ENCODE results near the gene RCOR3.

RCOR3 gene

GRCh38 chr1:211332830-211333229 lies 73.7 kb downstream of the RCOR3 start:
- Histone ChIP-seq H3K27ac (no peak overlapping the region), H3K36me3 (peaks cover 0 to 8% (median 0%) of the 10 kb centered on the region in 11 experiments; a peak in 1 of 22 replicates), H3K4me3 (no peak overlapping the region), H3K27me3 (no peaks in the 10 kb centered on the region), H3K4me2 (peak overlapping the region in 6 of 11 experiments; percentile 9 to 51 (median 34); a peak in 4 of 22 replicates), H3K9me3 (replicated peaks in 1 of 11) (no peaks in the 10 kb centered on the region), H3K4me1 (peaks cover 39 to 84% (median 67%) of the 10 kb centered on the region in 10 experiments), H4K20me1 (peaks cover 4 to 94% (median 37%) of the 10 kb centered on the region in 11 experiments; a peak in 17 of 22 replicates), H3K9ac (no peak overlapping the region)
- TF ChIP-seq Cebpa-rat (IDR thresholded peaks at IDR 0.05): no peak

GRCh38 chr1:211333906-211334305 lies 74.7 kb downstream of the RCOR3 start:
- H3K27me3 ChIP-seq: no peaks in the 10 kb centered on the region
- H4K20me1 ChIP-seq: peaks cover 7 to 94% (median 27%) of the 10 kb centered on the region in 11 experiments; a peak in 16 of 22 replicates
- H3K4me2 ChIP-seq: no peak overlapping the region
- no peak overlapping the region for H3K27ac ChIP-seq
- no peak overlapping the region for H3K9ac ChIP-seq
- H3K4me1 ChIP-seq: peaks cover 32 to 75% (median 56%) of the 10 kb centered on the region in 10 experiments
- no peak overlapping the region for H3K4me3 ChIP-seq
- H3K9me3 ChIP-seq (replicated peaks in 1 of 11): no peaks in the 10 kb centered on the region
- H3K36me3 ChIP-seq: peaks cover 0 to 13% (median 0%) of the 10 kb centered on the region in 11 experiments; a peak in 4 of 22 replicates
- TF ChIP-seq Cebpa-rat (IDR thresholded peaks at IDR 0.05): no peak

- Histone ChIP-seq H3K4me2 (peak overlapping the region; percentile 38 to 87 (median 82); a peak in 20 of 22 replicates), H3K9me3 (replicated peaks in 1 of 11) (no peaks in the 10 kb centered on the region), H3K4me1 (peaks cover 32 to 71% (median 52%) of the 10 kb centered on the region in 10 experiments), H4K20me1 (peaks cover 6 to 92% (median 22%) of the 10 kb centered on the region in 11 experiments; a peak in 16 of 22 replicates), H3K4me3 (no peak overlapping the region), H3K9ac (no peak overlapping the region), H3K36me3 (peaks cover 0 to 23% (median 0%) of the 10 kb centered on the region in 11 experiments; a peak in 6 of 22 replicates), H3K27me3 (no peaks in the 10 kb centered on the region), H3K27ac (no peak overlapping the region)
- no peak for TF ChIP-seq Cebpa-rat (IDR thresholded peaks at IDR 0.05)
These were observed 75.8 kb downstream of the RCOR3 start for GRCh38 chr1:211334986-211335385.

- peaks cover 33 to 65% (median 48%) of the 10 kb centered on the region in 10 experiments for H3K4me1 ChIP-seq
- TF ChIP-seq Cebpa-rat (IDR thresholded peaks at IDR 0.05): no peak
- no peaks in the 10 kb centered on the region for H3K9me3 ChIP-seq (replicated peaks in 1 of 11)
- no peaks in the 10 kb centered on the region for H3K27me3 ChIP-seq
- H3K4me2 ChIP-seq: peak overlapping the region; percentile 38 to 87 (median 82)
- H3K9ac ChIP-seq: peak overlapping the region in 4 of 11 experiments; percentile 0 to 36 (median 6); a peak in 3 of 22 replicates
- H3K36me3 ChIP-seq: peaks cover 0 to 23% (median 0%) of the 10 kb centered on the region in 11 experiments; a peak in 6 of 22 replicates
- peak overlapping the region in 3 of 11 experiments; percentile 16 to 32 (median 25); a peak in 3 of 22 replicates for H3K27ac ChIP-seq
- H3K4me3 ChIP-seq: no peak overlapping the region
- peaks cover 0 to 86% (median 21%) of the 10 kb centered on the region in 11 experiments; a peak in 15 of 22 replicates for H4K20me1 ChIP-seq
These were observed 76.5 kb downstream of the RCOR3 start for GRCh38 chr1:211335522-211336157.

- Histone ChIP-seq H3K4me1 (peaks cover 38 to 63% (median 51%) of the 10 kb centered on the region in 10 experiments), H3K4me3 (no peak overlapping the region), H3K36me3 (peaks cover 0 to 23% (median 0%) of the 10 kb centered on the region in 11 experiments; a peak in 6 of 22 replicates), H3K9ac (peak overlapping the region in 4 of 11 experiments; percentile 0 to 36 (median 6); a peak in 2 of 22 replicates), H4K20me1 (peaks cover 0 to 81% (median 20%) of the 10 kb centered on the region in 11 experiments; a peak in 15 of 22 replicates), H3K27me3 (no peaks in the 10 kb centered on the region), H3K9me3 (replicated peaks in 1 of 11) (no peaks in the 10 kb centered on the region), H3K27ac (peak overlapping the region in 3 of 11 experiments; percentile 16 to 32 (median 25); a peak in 3 of 22 replicates), H3K4me2 (peak overlapping the region; percentile 38 to 87 (median 82))
- TF ChIP-seq Cebpa-rat (IDR thresholded peaks at IDR 0.05): no peak
These were observed 77.0 kb downstream of the RCOR3 start for GRCh38 chr1:211336161-211336560.

- H3K4me2 ChIP-seq: peak overlapping the region in 4 of 11 experiments; percentile 80 to 87 (median 82); a peak in 5 of 22 replicates
- H3K27ac ChIP-seq: no peak overlapping the region; a peak in 1 of 22 replicates
- peaks cover 0 to 75% (median 20%) of the 10 kb centered on the region in 11 experiments; a peak in 15 of 22 replicates for H4K20me1 ChIP-seq
- no peaks in the 10 kb centered on the region for H3K27me3 ChIP-seq
- TF ChIP-seq Cebpa-rat (IDR thresholded peaks at IDR 0.05): no peak
- H3K4me1 ChIP-seq: peaks cover 37 to 57% (median 47%) of the 10 kb centered on the region in 10 experiments
- H3K4me3 ChIP-seq: no peak overlapping the region
- peaks cover 0 to 23% (median 0%) of the 10 kb centered on the region in 11 experiments; a peak in 6 of 22 replicates for H3K36me3 ChIP-seq
- H3K9ac ChIP-seq: no peak overlapping the region
- 0 out of 22 replicates have a peak, but pooled peaks cover 0 to 4% (median 0%) of the 10 kb centered on the region in 11 experiments for H3K9me3 ChIP-seq (replicated peaks in 1 of 11)
These were observed 77.6 kb downstream of the RCOR3 start for GRCh38 chr1:211336775-211337174.

- Histone ChIP-seq H3K4me3 (no peak overlapping the region), H4K20me1 (peaks cover 0 to 66% (median 19%) of the 10 kb centered on the region in 11 experiments; a peak in 14 of 22 replicates), H3K9me3 (replicated peaks in 1 of 11) (0 out of 22 replicates have a peak, but pooled peaks cover 0 to 5% (median 0%) of the 10 kb centered on the region in 11 experiments), H3K36me3 (peaks cover 0 to 23% (median 0%) of the 10 kb centered on the region in 11 experiments; a peak in 6 of 22 replicates), H3K4me2 (peak overlapping the region in 1 of 11 experiments; percentile 87; a peak in 1 of 22 replicates), H3K4me1 (peaks cover 29 to 51% (median 40%) of the 10 kb centered on the region in 10 experiments), H3K9ac (no peak overlapping the region), H3K27ac (no peak overlapping the region), H3K27me3 (no peaks in the 10 kb centered on the region)
- TF ChIP-seq Cebpa-rat (IDR thresholded peaks at IDR 0.05): no peak
These were observed 78.5 kb downstream of the RCOR3 start for GRCh38 chr1:211337430-211338223.

- Histone ChIP-seq H3K4me1 (peaks cover 29 to 52% (median 40%) of the 10 kb centered on the region in 10 experiments), H3K4me2 (no peak overlapping the region)
These were observed 79.1 kb downstream of the RCOR3 start for GRCh38 chr1:211338224-211338620.

More at GRCh38 chr1:211338224-211338620, 79.1 kb downstream of the RCOR3 start:
- no peak overlapping the region for H3K9ac ChIP-seq
- no peak overlapping the region for H3K4me3 ChIP-seq
- H3K27ac ChIP-seq: no peak overlapping the region
- peaks cover 0 to 61% (median 19%) of the 10 kb centered on the region in 11 experiments; a peak in 14 of 22 replicates for H4K20me1 ChIP-seq
- H3K9me3 ChIP-seq (replicated peaks in 1 of 11): 0 out of 22 replicates have a peak, but pooled peaks cover 0 to 5% (median 0%) of the 10 kb centered on the region in 11 experiments
- no peak for TF ChIP-seq Cebpa-rat (IDR thresholded peaks at IDR 0.05)
- H3K36me3 ChIP-seq: peaks cover 0 to 23% (median 0%) of the 10 kb centered on the region in 11 experiments; a peak in 7 of 22 replicates
- no peaks in the 10 kb centered on the region for H3K27me3 ChIP-seq
